ENCODE data around the gene DEFB110. TPM values are rescaled to one million over a fixed set of nuclear protein-coding genes. Genes with fewer than 3 reads are reported as not detected.

The DEFB110 gene
- total RNA-seq, 1 donor from 2014 or later = not detected

DNA sequence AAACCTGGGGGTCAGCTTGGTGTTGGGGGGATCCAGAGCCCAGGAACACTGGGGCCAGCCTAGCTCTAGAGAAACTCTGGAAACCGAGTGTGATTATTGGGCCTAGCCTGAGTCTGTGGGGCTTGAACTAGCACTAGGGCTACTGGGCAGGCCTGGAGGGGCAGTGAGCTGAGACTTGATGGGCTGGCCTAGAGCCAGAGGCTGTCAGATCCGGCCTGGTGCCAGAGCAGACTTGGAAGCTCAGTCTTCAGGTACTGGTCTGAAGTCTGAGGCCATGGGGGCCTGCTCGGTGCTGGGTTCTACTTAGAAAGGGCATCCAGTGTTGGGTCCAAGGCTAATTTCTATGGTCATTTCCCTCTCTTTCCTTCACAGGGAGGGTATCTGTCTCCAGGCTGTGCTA is 25.2 kb upstream of the DEFB110 start:
- no peaks in the 10 kb centered on the region for H3K9me3 ChIP-seq (replicated peaks)
- intact Hi-C loops (cut with micrococcal nuclease) = no loop called here
- TF ChIP-seq, protein P1, sequence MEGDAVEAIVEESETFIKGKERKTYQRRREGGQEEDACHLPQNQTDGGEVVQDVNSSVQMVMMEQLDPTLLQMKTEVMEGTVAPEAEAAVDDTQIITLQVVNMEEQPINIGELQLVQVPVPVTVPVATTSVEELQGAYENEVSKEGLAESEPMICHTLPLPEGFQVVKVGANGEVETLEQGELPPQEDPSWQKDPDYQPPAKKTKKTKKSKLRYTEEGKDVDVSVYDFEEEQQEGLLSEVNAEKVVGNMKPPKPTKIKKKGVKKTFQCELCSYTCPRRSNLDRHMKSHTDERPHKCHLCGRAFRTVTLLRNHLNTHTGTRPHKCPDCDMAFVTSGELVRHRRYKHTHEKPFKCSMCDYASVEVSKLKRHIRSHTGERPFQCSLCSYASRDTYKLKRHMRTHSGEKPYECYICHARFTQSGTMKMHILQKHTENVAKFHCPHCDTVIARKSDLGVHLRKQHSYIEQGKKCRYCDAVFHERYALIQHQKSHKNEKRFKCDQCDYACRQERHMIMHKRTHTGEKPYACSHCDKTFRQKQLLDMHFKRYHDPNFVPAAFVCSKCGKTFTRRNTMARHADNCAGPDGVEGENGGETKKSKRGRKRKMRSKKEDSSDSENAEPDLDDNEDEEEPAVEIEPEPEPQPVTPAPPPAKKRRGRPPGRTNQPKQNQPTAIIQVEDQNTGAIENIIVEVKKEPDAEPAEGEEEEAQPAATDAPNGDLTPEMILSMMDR (IDR thresholded peaks at IDR 0.05; ENCODE audit: borderline replicate concordance) = no peak
- no peak overlapping the region for H3K27ac ChIP-seq (replicated peaks)
- H3K36me3 ChIP-seq = no peaks in the 10 kb centered on the region
- no peak overlapping the region for H3K4me3 ChIP-seq
- H3K4me1 ChIP-seq = no peaks in the 10 kb centered on the region
- no peak for DNase-seq
- no peaks in the 10 kb centered on the region for H3K27me3 ChIP-seq (ENCODE audit: low read depth)

DNA sequence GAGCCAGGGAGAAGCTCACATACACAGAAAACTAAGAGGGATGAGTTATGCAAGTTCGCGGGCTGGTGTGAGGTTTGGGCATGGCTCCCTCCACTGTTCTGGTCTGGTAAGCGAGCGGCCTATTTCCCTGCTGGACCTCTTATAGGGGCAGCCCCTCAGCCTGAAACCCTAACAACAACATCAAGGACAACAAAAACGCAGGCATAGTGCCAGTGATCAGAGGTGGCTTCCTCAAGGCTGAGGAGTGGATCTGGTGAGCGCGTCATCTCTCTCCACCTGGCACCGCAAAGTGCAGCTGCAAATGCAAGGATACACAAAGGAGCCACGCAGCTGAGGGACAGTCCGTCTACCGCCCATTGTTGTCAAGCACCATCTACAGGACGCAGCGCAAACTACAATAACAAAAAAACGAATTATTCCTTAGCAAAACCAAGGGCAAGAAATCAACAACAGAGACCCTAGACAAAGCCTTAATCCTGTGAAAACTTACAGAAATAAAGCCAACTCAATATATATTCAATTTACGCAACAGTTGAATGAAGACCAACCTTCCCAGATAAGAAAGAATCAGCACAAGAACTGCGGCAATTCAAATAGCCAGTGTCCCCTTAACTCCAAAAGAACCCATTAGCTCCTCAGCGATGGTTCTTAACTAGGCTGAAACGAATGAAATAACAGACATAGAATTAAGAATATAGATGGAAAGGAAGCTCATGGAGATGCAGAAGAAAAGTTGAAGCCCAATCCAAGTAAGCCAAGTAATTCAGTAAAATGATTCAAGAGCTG is 9.2 kb upstream of the DEFB110 start:
- Histone ChIP-seq H3K27ac (replicated peaks) (no peak overlapping the region), H3K36me3 (no peaks in the 10 kb centered on the region), H3K9me3 (replicated peaks) (peaks cover 11% of the 10 kb centered on the region), H3K27me3 (ENCODE audit: low read depth) (no peaks in the 10 kb centered on the region), H3K4me1 (no peaks in the 10 kb centered on the region), H3K4me3 (no peak overlapping the region)
- no peak for DNase-seq
- TF ChIP-seq, protein P1 (IDR thresholded peaks at IDR 0.05; ENCODE audit: borderline replicate concordance) = no peak
- intact Hi-C loops (cut with micrococcal nuclease) = no loop called here

- H3K27me3 ChIP-seq (ENCODE audit: low read depth) = no peaks in the 10 kb centered on the region
- TF ChIP-seq, protein P1 (IDR thresholded peaks at IDR 0.05; ENCODE audit: borderline replicate concordance) = no peak
- peaks cover 11% of the 10 kb centered on the region for H3K9me3 ChIP-seq (replicated peaks)
- no peaks in the 10 kb centered on the region for H3K36me3 ChIP-seq
- DNase-seq = no peak
- no peak overlapping the region for H3K27ac ChIP-seq (replicated peaks)
- no peaks in the 10 kb centered on the region for H3K4me1 ChIP-seq
- H3K4me3 ChIP-seq = no peak overlapping the region
- intact Hi-C loops (cut with micrococcal nuclease) = no loop called here
Measured at GRCh38 chr6:50030350-50030749, 8.6 kb upstream of the DEFB110 start.

DNA sequence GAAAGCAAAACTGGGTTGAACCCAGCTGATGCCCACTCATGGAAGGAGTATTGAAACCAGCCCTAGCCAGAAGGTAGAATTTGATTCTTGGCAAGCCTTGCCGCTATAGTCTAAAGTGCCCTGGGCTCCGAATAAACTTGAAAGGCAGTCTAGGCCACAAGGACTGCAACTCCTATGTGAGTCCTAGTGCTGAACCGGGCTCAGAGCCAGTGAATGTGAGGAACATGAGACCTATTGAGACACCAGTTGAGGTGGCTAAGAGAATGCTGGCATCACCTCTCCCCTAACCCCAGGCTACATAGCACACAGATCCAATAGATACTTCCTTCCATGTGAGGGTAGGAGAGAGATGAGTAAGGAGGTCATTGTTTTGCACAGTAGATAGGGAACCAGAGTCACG is 3.5 kb upstream of the DEFB110 start:
- no peaks in the 10 kb centered on the region for H3K27me3 ChIP-seq (ENCODE audit: low read depth)
- TF ChIP-seq, protein P1 (IDR thresholded peaks at IDR 0.05; ENCODE audit: borderline replicate concordance) = no peak
- H3K4me1 ChIP-seq = no peaks in the 10 kb centered on the region
- H3K9me3 ChIP-seq (replicated peaks) = peaks cover 7% of the 10 kb centered on the region
- H3K36me3 ChIP-seq = no peaks in the 10 kb centered on the region
- DNase-seq = no peak
- H3K27ac ChIP-seq (replicated peaks) = no peak overlapping the region
- intact Hi-C loops (cut with micrococcal nuclease) = no loop called here
- H3K4me3 ChIP-seq = no peak overlapping the region

DNA sequence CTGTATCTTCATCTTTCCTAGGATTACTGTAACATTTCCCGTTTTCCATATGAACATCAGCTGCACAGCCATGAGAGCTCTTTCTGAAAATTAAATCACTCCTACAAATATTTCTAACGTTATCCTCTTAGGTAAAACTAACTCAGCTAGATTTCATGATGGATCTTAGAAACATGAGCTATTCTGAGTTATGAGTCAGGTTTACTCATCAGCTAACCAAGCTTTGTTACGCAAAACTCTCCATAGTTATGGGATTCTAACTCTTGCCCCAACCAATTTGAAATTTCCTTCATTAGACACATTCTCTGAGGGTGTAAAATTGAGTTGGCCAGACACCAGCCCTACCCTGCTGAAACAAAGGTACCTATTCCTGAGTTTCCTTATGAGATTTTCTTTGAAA is 14.0 kb downstream of the DEFB110 start:
- TF ChIP-seq, protein P1 (IDR thresholded peaks at IDR 0.05; ENCODE audit: borderline replicate concordance) = no peak
- H3K4me3 ChIP-seq = no peak overlapping the region
- no peak for DNase-seq
- no peaks in the 10 kb centered on the region for H3K27me3 ChIP-seq (ENCODE audit: low read depth)
- no peaks in the 10 kb centered on the region for H3K9me3 ChIP-seq (replicated peaks)
- H3K4me1 ChIP-seq = no peaks in the 10 kb centered on the region
- H3K27ac ChIP-seq (replicated peaks) = no peak overlapping the region
- intact Hi-C loops (cut with micrococcal nuclease) = no loop called here
- H3K36me3 ChIP-seq = no peaks in the 10 kb centered on the region

Data from left ventricle myocardium inferior (tissue), 1 donor.